HG02798 (cell line): ENCODE measurements around the gene BICD1.
"Not testable (repeated sequence)": the region's sequence is repeated elsewhere in the genome, so short reads cannot be mapped to it uniquely, and the experiment has no call there.

Source experiments
- ATAC-seq: cut with Tn5 transposase; IDR thresholded peaks from one replicate; pipeline ENCODE4 v1.9.1; 2021; ENCODE audit warnings: mild to moderate bottlenecking; ENCODE audit not compliant: unreplicated experiment, poor library complexity

The BICD1 gene

GRCh38 chr12:32106517-32107358 lies at the start of gene BICD1:
BICD1 (plus strand) TSS chr12:32106847; CDS start chr12:32107332, 485 bp downstream.
- peak; percentile 85 for ATAC-seq

GRCh38 chr12:32061033-32061432 lies 45.6 kb upstream of the BICD1 start:
- ATAC-seq, result no peak

GRCh38 chr12:32062881-32063280 lies 43.8 kb upstream of the BICD1 start:
- ATAC-seq, result no peak

- ATAC-seq, result no peak
These were observed 42.9 kb upstream of the BICD1 start for GRCh38 chr12:32063796-32064195.

GRCh38 chr12:32066206-32066605 lies 40.4 kb upstream of the BICD1 start:
- no peak for ATAC-seq

- no peak for ATAC-seq
These were observed 37.6 kb upstream of the BICD1 start for GRCh38 chr12:32069071-32069470.

GRCh38 chr12:32069731-32070130 lies 36.9 kb upstream of the BICD1 start:
- ATAC-seq, result no peak

- ATAC-seq, result no peak
These were observed 36.3 kb upstream of the BICD1 start for GRCh38 chr12:32070370-32070769.

GRCh38 chr12:32072102-32072501 lies 34.5 kb upstream of the BICD1 start:
- no peak for ATAC-seq

GRCh38 chr12:32074432-32074831 lies 32.2 kb upstream of the BICD1 start:
- ATAC-seq, result no peak

- ATAC-seq, result no peak
These were observed 29.7 kb upstream of the BICD1 start for GRCh38 chr12:32076941-32077340.

GRCh38 chr12:32080435-32080834 lies 26.2 kb upstream of the BICD1 start:
- no peak for ATAC-seq

- ATAC-seq, result no peak
These were observed 23.2 kb upstream of the BICD1 start for GRCh38 chr12:32083489-32083888.

- ATAC-seq, result no peak
These were observed 22.5 kb upstream of the BICD1 start for GRCh38 chr12:32084017-32084688.

- no peak for ATAC-seq
These were observed 21.9 kb upstream of the BICD1 start for GRCh38 chr12:32084753-32085152.

- ATAC-seq, result peak; percentile 40
These were observed 19.3 kb upstream of the BICD1 start for GRCh38 chr12:32087306-32087705.

- no peak for ATAC-seq
These were observed 17.5 kb upstream of the BICD1 start for GRCh38 chr12:32089156-32089555.

- no peak for ATAC-seq
These were observed 17.1 kb upstream of the BICD1 start for GRCh38 chr12:32089586-32089985.

GRCh38 chr12:32091696-32092095 lies 15.0 kb upstream of the BICD1 start:
- no peak for ATAC-seq

GRCh38 chr12:32098112-32098511 lies 8.5 kb upstream of the BICD1 start:
- ATAC-seq, result no peak

- not testable (repeated sequence) for ATAC-seq
These were observed 7.4 kb upstream of the BICD1 start for GRCh38 chr12:32099275-32099674.

- no peak for ATAC-seq
These were observed 6.3 kb upstream of the BICD1 start for GRCh38 chr12:32100361-32100760.
